HepG2 (cell line): ENCODE measurements around the gene LCAT. TPM values are rescaled to one million over a fixed set of nuclear protein-coding genes. Genes with fewer than 3 reads are reported as not detected.

Experiments used
- BCL6 ChIP-seq: IDR thresholded peaks from 2 replicates; pipeline ENCODE4 v1.6.1; 2016; ENCODE audit warnings: missing genetic modification reagents, missing compliant biosample characterization
- CENPBD1 ChIP-seq: sonication (generic); formaldehyde crosslinking; IDR thresholded peaks from 2 replicates; pipeline ENCODE4 v1.8.0; 2022; ENCODE audit warnings: missing genetic modification reagents, low read depth, mild to moderate bottlenecking, borderline replicate concordance
- FIP1L1 ChIP-seq: fragments of 200-400 bp; formaldehyde crosslinking; IDR thresholded peaks from 2 replicates; pipeline ENCODE4 v1.6.1; 2018; ENCODE audit warnings: low read depth, mild to moderate bottlenecking, low read length, moderate library complexity, borderline replicate concordance; ENCODE audit not compliant: insufficient read depth
- MAFG ChIP-seq: sonication (generic); formaldehyde crosslinking; IDR thresholded peaks from 2 replicates; pipeline ENCODE4 v1.5.1; 2020; ENCODE audit warnings: mild to moderate bottlenecking, missing genetic modification reagents
- MED1 ChIP-seq: sonication (generic); formaldehyde crosslinking; IDR thresholded peaks from 2 replicates; pipeline ENCODE4 v1.4.0; 2020; ENCODE audit warnings: missing genetic modification reagents
- MEIS2 ChIP-seq: sonication (generic); formaldehyde crosslinking; IDR thresholded peaks from 2 replicates; pipeline ENCODE4 v1.9.0; 2021; ENCODE audit warnings: mild to moderate bottlenecking, missing genetic modification reagents
- PAWR ChIP-seq: sonication (generic); formaldehyde crosslinking; IDR thresholded peaks from 2 replicates; pipeline ENCODE4 v1.4.0; 2020; ENCODE audit warnings: missing genetic modification reagents, mild to moderate bottlenecking, borderline replicate concordance
- PHB2 ChIP-seq: fragments of 450-650 bp; IDR thresholded peaks from 2 replicates; pipeline ENCODE4 v1.6.1; 2018; ENCODE audit not compliant: partially characterized antibody
- PTBP1 ChIP-seq: fragments of 200-400 bp; formaldehyde crosslinking; IDR thresholded peaks from 2 replicates; pipeline ENCODE4 v1.6.1; 2018; ENCODE audit warnings: low read length, low read depth; ENCODE audit not compliant: poor library complexity, severe bottlenecking
- TARDBP ChIP-seq: sonication (generic); formaldehyde crosslinking; IDR thresholded peaks from 2 replicates; pipeline ENCODE4 v1.8.0; 2022; ENCODE audit warnings: mild to moderate bottlenecking, missing genetic modification reagents
- THAP8 ChIP-seq: sonication (generic); formaldehyde crosslinking; IDR thresholded peaks from 2 replicates; pipeline ENCODE4 v1.5.1; 2020; ENCODE audit warnings: missing genetic modification reagents, mild to moderate bottlenecking, borderline replicate concordance
- ZBTB10 ChIP-seq: sonication (generic); formaldehyde crosslinking; IDR thresholded peaks from 2 replicates; pipeline ENCODE4 v1.4.0; 2020; ENCODE audit warnings: missing genetic modification reagents, borderline replicate concordance
- ZNF609 ChIP-seq: sonication (generic); formaldehyde crosslinking; IDR thresholded peaks from 2 replicates; pipeline ENCODE4 v1.4.0; 2020; ENCODE audit warnings: mild to moderate bottlenecking, missing genetic modification reagents, borderline replicate concordance
- ZNF674 ChIP-seq: sonication (generic); formaldehyde crosslinking; IDR thresholded peaks from 2 replicates; pipeline ENCODE4 v1.5.0; 2020; ENCODE audit warnings: low read depth, mild to moderate bottlenecking, missing genetic modification reagents
- ZNF713 ChIP-seq: sonication (generic); formaldehyde crosslinking; IDR thresholded peaks from 2 replicates; pipeline ENCODE4 v1.4.0; 2020; ENCODE audit warnings: mild to moderate bottlenecking, missing genetic modification reagents
- ZXDC ChIP-seq: sonication (generic); formaldehyde crosslinking; IDR thresholded peaks from 2 replicates; pipeline ENCODE4 v1.5.0; 2020; ENCODE audit warnings: mild to moderate bottlenecking, missing genetic modification reagents
- polyA plus RNA-seq, 8 experiments: library from polyadenylated mRNA; depleted of rRNA in 3 of 8; stranded (reverse) in 7 of 8; unstranded in 1 of 8; fragments of >200 nt; fragmentation: Illumina TruSeq in 4 of 8; extraction: Trizol in 4 of 8; gene quantifications; 2 replicates each; pipeline versions ENCODE4 v1.2.1 to v1.2.3, GENCODE V29; 2011 to 2016; ENCODE audit warnings: low read depth in 4 of 8, missing spikeins in 1 of 8, mixed read lengths in 1 of 8; ENCODE audit not compliant: insufficient read depth in 1 of 8
- total RNA-seq, 5 experiments: library from RNA; depleted of rRNA; stranded (reverse); fragments of >200 nt; fragmentation: Illumina TruSeq; extraction: Trizol; gene quantifications; 2 replicates each; pipeline ENCODE4 v1.2.3, GENCODE V29; 2016; ENCODE audit warnings: low read depth in 1 of 5

LCAT gene
- total and polyA plus RNA-seq, 2 of the 13 experiments (the other 11 are each of a cell fraction or from before 2014, with no cell fraction given) = 36.1 to 38.9 TPM

GRCh38 chr16:67892899-67893742, 50.8 kb downstream of the LCAT start, which contains the start of gene PSKH1 (continued):
- TF ChIP-seq ZNF609 (no peak), PHB2 (no peak), FIP1L1 (no peak), MEIS2 (CRISPR knock-in tag) (peak; percentile 29; the same call in 1 of the 2 replicates), TARDBP (CRISPR knock-in tag) (0 out of 2 replicates have a peak, but pooled peaks have one; percentile 14), MAFG (CRISPR knock-in tag) (no peak), BCL6 (CRISPR knock-in tag) (no peak), PAWR (no peak), MED1 (CRISPR knock-in tag) (peak; percentile 23; the same call in 1 of the 2 replicates), ZNF713 (CRISPR knock-in tag) (no peak), PTBP1 (no peak), ZNF674 (CRISPR knock-in tag) (no peak; the same call in 1 of the 2 replicates), ZXDC (CRISPR knock-in tag) (no peak; the same call in 1 of the 2 replicates), THAP8 (CRISPR knock-in tag) (no peak), CENPBD1 (CRISPR knock-in tag) (no peak), ZBTB10 (peak; percentile 78; the same call in 1 of the 2 replicates)
